Inflammatory macrophage (primary cell): Measurements from ENCODE around the gene GTF2H2C_2.
"Not testable (repeated sequence)": the region's sequence is repeated elsewhere in the genome, so short reads cannot be mapped to it uniquely, and the experiment has no call there.

ENCODE experiments used
- DNase-seq, 2 donors: peaks; one replicate each; pipeline ENCODE4 v3.0.0-alpha.2; 2020 to 2022

The GTF2H2C_2 gene

DNA sequence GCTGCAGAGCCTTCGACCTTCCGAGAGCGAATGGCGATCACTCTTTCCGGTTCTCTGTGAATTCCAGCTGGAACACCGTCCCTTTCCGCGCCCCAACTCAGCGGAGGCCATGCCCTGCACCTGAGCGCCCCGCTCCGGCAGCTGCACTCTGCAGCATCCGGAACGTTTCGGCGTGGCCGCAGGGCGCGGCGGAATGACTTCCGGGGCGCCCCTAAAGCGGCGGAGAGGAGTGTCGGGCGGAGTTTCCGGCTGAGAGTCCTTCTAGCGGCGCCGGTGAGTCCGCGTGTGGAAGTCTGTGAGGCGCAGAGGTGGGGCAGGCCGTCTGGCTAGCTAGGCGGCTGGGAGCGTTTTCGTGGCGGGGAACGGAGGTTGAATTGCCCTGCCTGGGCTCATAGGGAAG, at the start of gene GTF2H2C_2:
Gene GTF2H2C_2, plus strand, starts transcription at position 252 of the 400 bp plus-strand sequence.
- not testable (repeated sequence) for DNase-seq

DNA sequence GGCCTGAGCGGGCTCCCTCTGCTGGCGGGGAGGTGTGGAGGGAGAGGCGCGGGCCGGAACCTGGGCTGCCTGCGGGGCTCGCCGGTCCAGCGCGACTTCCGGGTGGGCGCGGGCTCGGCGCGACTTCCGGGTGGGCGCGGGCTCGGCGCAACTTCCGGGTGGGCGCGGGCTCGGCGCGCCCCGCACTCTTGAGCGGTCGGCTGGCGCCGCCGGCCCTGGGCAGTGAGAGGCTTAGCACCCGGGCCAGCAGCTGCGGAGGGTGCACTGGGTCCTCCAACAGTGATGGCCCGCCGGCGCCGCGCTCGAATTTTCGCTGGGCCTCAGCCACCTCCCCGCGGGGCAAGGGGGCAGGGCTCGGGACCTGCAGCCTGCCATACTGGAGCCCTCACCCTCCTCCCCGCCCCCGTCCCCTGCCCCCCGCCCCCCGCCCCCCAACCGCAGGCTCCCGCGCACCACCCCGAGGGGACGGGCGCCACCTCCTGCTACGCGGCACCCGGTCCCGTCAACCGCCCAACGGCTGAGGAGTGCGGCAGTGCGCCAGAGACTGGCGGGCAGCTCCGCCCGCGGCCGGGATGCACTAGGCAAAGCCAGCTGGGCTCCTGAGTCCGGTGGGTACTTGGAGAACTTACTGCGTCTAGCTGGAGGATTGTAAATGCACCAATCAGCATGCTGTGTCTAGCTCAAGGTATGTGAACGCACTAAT, 14.0 kb upstream of the GTF2H2C_2 start:
- DNase-seq, result peak in 1 of 2 donors; percentile 0

DNA sequence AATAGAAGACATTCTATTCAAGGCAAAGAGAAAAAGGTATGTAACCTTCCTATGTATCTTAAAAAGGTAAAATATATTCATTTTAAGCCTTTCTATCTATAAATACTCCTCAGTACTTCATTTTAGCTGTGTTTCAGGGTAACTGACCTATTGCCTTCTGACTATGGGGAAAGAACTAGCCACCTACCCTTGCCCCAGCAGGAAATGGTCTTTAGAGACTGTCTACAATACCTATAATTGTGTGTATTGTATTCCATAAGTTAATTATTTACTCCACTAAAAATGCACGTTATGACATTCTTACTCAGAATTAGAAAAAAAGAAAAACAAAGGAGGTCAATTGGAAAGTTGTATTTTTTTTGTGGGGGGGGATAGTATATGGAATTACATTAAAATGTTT, 6.2 kb downstream of the GTF2H2C_2 start:
- not testable (repeated sequence) for DNase-seq

DNA sequence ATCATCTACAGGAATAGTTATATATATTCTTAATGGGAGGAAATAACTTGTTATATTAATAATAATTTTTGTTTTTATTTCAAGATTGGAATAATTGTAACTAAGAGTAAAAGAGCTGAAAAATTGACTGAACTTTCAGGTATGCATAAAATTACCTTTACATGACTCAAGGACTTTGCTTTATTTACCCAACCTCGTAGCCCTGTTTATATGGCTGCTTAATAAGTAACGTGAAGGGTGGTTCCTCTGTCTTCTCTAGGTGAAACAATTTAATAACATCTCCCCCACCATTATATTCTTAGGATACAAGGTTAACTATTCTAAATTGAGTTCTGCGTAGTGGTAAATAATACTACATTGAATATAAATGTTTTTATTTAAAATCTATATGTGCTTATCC, 8.0 kb downstream of the GTF2H2C_2 start:
- not testable (repeated sequence) for DNase-seq

DNA sequence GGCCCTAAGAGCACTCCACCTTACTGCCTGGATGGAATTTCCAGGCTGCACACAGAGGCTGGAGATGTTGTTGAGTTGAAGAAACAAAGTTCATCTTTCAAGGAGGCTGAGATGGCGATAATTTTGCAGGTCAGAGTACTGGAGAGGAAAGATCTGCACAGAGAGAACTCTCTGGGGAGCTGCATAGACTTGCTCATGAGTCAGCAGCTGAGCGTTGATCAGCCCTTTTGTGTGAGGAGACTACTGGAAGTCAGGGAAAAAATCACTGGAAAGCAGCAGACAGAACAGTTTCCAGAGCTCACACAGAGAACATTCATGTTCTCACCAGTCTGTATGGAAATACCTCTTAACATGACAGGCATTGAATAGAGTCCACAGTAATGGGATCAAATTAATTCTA, 23.4 kb downstream of the GTF2H2C_2 start:
- DNase-seq, result not testable (repeated sequence)

DNA sequence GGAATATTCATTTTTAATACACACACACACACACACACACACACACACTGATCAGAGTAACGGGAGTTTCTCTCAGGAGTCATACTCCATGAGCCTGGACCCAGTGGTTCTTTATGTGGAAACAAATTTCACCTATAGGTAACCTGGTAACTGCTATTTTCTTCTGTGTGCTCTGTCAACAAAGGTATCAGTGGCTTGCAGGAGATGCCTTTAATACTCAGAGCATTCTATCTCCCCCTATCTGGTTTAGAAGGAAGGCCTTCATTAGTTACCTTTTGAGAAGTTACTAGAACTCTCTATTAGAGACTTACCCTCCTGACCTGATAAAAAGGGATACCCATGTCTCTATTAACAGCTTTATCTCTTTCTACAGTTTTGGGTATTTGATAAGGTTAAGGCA, 34.4 kb downstream of the GTF2H2C_2 start:
- DNase-seq, result not testable (repeated sequence)

DNA sequence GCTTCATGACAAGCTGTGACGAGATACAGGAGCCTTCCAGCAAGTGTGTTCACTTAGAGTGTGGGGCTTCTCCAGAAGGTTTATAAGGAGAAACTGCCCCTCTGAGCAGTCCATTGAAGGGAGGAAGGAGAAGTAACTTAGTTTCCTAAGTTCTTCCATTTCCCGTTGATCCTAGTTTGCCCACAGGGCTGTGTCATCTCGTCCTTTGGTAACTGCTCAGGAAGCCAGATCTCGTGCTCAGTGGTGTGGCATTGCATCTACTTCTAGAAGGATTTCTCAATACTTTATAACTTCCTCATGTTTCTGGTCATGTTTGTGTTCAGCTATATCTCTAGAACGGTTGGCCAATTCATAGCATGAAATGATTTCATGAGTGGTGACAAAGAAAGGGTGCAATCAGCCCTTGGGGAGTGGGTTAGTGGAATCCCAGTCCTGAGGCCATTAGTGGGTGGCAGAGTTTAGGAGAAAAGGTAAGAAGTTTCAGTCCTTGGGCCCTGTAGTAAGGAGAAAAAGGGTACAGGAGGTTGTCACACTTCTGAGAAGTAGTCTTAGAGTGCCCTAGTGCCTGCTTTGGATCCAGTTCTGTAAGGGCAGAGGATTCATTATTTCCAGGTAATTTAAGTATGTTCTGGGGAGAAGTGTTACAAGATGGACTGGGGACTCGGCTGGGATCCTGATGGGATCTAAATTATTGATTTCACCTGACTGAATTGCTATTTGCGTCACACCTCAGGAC, 36.2 kb downstream of the GTF2H2C_2 start:
- not testable (repeated sequence) for DNase-seq

DNA sequence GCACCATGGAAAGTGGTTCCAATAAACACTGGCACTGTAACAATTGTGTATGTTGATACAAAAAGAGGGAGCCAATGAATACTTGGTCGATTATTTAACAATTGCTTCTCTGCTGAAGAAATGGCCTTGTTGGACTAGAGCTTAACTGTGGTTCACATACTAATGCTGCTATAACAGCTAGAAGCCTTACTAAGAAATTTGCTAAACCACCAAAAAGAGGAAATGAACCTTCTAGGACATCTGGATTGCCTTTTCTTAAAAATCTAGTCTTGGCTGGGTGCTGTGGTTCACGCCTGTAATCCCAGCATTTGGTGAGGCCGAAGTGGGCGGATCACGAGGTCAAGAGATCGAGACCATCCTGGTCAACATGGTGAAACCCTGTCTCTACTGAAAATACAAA, 41.9 kb downstream of the GTF2H2C_2 start:
- DNase-seq, result not testable (repeated sequence)

DNA sequence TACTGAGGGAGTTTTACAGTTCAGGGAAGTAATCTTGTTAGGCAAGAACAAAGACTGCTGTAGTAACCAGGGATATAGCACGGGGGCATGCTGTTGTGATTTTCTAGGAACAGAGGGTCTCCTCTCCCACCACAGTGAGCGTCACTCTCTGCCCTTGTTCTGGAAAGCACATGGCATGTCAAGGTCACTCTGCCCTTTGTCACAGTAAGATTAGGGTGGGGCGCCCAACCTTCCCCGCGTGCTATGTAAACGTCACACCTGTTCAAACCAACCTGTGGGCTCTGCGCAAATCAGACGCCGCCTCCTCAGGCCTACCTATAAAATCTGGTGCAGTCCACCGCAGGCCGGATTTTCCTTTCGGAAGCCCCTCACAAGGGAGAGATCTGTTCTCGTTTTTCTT, 44.0 kb downstream of the GTF2H2C_2 start:
- DNase-seq, result not testable (repeated sequence)

DNA sequence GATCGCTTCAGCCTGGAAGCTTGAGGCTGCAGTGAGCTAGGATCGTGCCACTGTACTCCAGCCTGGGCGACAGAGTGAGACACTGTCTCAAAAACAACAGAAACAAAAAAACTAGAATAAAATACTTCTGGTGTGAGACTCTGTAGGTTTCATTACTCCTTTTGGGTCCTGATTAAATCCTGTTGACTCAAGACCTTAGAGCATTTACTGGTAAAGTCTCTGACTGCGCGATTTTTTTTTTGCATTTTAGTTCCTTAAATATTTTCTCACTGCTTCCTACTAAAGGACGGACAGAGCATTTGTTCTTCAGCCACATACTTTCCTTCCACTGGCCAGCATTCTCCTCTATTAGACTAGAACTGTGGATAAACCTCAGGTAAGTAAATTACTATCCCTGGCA, 46.8 kb downstream of the GTF2H2C_2 start:
- DNase-seq, result not testable (repeated sequence)

DNA sequence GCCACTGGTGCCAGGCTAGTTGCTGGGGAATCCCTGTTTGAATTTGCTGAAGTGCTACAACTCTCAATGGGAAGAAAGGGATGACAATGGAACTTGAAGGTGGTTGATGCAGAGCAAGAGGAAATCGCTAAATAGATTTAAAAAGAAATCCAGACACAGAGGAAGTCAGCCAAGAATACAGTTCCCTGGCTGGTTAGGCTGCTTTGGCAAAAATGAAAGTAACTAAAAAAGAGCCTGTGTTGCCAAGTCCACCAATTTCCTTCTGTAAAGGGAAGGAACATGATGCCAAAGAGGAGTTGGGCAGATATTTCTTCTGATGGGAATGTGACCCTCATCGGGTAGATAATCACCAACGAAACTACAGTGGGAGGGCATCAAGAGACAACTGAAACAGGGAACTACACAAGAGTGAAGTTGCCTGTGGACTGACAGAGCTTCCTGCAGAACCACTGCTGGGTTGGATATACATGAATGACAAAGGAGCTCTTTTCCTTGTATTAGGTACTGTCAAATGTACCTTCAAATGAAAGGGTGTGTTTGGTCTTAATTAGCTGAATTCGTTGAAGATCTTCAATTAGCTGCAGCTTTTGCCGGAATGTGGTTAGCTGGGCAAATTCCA, 49.0 kb downstream of the GTF2H2C_2 start:
- not testable (repeated sequence) for DNase-seq

DNA sequence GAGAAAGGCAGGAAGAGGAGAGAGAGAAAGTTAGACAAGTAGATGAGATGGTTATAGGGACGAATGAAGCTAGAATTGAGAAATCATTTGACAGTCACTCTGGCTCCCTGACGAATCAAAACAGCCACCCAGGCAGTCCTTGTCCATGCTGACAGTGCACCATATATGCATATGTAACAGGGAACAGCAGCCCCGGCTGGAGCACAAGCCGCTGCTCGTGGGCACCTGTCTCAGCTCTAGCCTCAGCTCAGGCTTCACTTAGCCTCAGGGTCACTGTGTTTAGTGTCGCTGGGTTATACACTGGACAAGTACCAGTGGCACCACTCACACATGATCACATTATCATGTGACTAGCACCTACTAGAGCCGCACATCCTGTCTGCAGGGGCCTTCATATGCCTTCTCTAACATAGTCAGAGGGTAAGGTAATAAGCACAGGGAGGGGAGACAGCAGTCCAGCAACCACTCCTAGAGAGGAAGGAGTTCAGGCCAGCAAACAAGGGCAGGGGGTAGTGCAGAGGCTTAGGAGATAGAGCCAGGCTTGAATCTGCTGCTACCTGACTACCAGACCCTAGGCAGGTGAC, 54.9 kb downstream of the GTF2H2C_2 start:
- DNase-seq, result not testable (repeated sequence)
